IMR-90 (cell line): Measurements from ENCODE around the gene SLC52A1. TPM values are rescaled to one million over a fixed set of nuclear protein-coding genes. Genes with fewer than 3 reads are reported as not detected.
A peak's percentile ranks its signal among the peaks of the same experiment; 100 is the strongest.

Experiments
- ATAC-seq: fragments of 200-7000 bp; cut with Tn5 transposase; 2 replicates; pipeline ENCODE4 v1.9.1; 2020; ENCODE audit warnings: low read depth, mild to moderate bottlenecking, moderate library complexity
- BruUV-seq: library from RNA; stranded (reverse); fragments of 400-500 nt; replicated peaks from 2 replicates; lab custom pipeline; 2021; lab: Mats Ljungman, UMichigan
- CTCF ChIA-PET: fragments of 300-600 bp; formaldehyde crosslinking; extraction: SDS; loops from one replicate; lab custom pipeline; 2021; ENCODE audit warnings: antibody characterized with exemption; lab: Yijun Ruan, JAX
- POLR2A ChIA-PET: fragments of 300-600 bp; sonication (Branson Sonifier 250); formaldehyde crosslinking; loops from one replicate; lab custom pipeline; 2022; ENCODE audit warnings: antibody characterized with exemption; ENCODE audit not compliant: unreplicated experiment; lab: Charles Lee
- DNase-seq: peaks from one replicate; pipeline ENCODE4 v3.0.0; 2013
- H2AFZ ChIP-seq: replicated peaks from 2 replicates; pipeline ENCODE3; 2013; ENCODE audit warnings: low read length, mild to moderate bottlenecking; ENCODE audit not compliant: poor library complexity
- H2AK5ac ChIP-seq: 2 replicates; pipeline ENCODE4 v1.6.1; 2013; ENCODE audit warnings: low read depth, low read length, inconsistent platforms
- H2AK9ac ChIP-seq: replicated peaks from 2 replicates; pipeline ENCODE3; 2013; ENCODE audit warnings: mild to moderate bottlenecking, low read depth, low read length, moderate library complexity; ENCODE audit not compliant: poor library complexity
- H2BK120ac ChIP-seq: 2 replicates; pipeline ENCODE4 v1.6.1; 2013; ENCODE audit warnings: low read depth, low read length, inconsistent platforms
- H2BK15ac ChIP-seq: 3 replicates; pipeline ENCODE4 v1.6.1; 2013; ENCODE audit warnings: low read depth, low read length, inconsistent platforms
- H2BK20ac ChIP-seq: 2 replicates; pipeline ENCODE4 v1.6.1; 2013; ENCODE audit warnings: low read depth, mild to moderate bottlenecking, inconsistent platforms, low read length, moderate library complexity
- H2BK5ac ChIP-seq: 2 replicates; pipeline ENCODE4 v1.6.1; 2013; ENCODE audit warnings: mild to moderate bottlenecking, low read depth, low read length, inconsistent platforms; ENCODE audit not compliant: poor library complexity, severe bottlenecking
- H3K14ac ChIP-seq: replicated peaks from 2 replicates; pipeline ENCODE4 v1.6.1; 2013; ENCODE audit warnings: low read depth, low read length, inconsistent platforms
- H3K18ac ChIP-seq: 2 replicates; pipeline ENCODE4 v1.6.1; 2013; ENCODE audit warnings: low read depth, low read length, control low read depth
- H3K23ac ChIP-seq: 2 replicates; pipeline ENCODE4 v1.6.1; 2013; ENCODE audit warnings: low read depth, low read length, inconsistent platforms
- H3K27ac ChIP-seq: 2 replicates; pipeline ENCODE4 v1.5.1; 2013; ENCODE audit warnings: mild to moderate bottlenecking, control low read depth, low read length; ENCODE audit not compliant: insufficient read depth
- H3K27me3 ChIP-seq: 2 replicates; pipeline ENCODE4 v1.6.1; 2013; ENCODE audit warnings: low read length; ENCODE audit not compliant: control insufficient read depth, insufficient read depth
- H3K36me3 ChIP-seq: 2 replicates; pipeline ENCODE4 v1.6.1; 2013; ENCODE audit warnings: low read length, mixed read lengths; ENCODE audit not compliant: control insufficient read depth, insufficient read depth
- H3K4ac ChIP-seq: 2 replicates; pipeline ENCODE4 v1.6.1; 2013; ENCODE audit warnings: low read depth, low read length, inconsistent platforms
- H3K4me1 ChIP-seq: 2 replicates; pipeline ENCODE4 v1.6.1; 2013; ENCODE audit warnings: low read length, mixed read lengths; ENCODE audit not compliant: control insufficient read depth, insufficient read depth
- H3K4me2 ChIP-seq: 2 replicates; pipeline ENCODE4 v1.6.1; 2013; ENCODE audit warnings: low read depth, mild to moderate bottlenecking, control low read depth, low read length, moderate library complexity
- H3K4me3 ChIP-seq: 2 replicates; pipeline ENCODE4 v1.5.1; 2013; ENCODE audit warnings: low read depth, mild to moderate bottlenecking, control low read depth, low read length, moderate library complexity; ENCODE audit not compliant: insufficient read depth
- H3K56ac ChIP-seq: 2 replicates; pipeline ENCODE4 v1.6.1; 2013; ENCODE audit warnings: low read length, inconsistent platforms; ENCODE audit not compliant: insufficient read depth; ENCODE audit errors: extremely low read depth
- H3K79me1 ChIP-seq, 2 experiments: 2 replicates each; pipeline ENCODE4 v1.6.1; 2013; ENCODE audit warnings: low read length in 2 of 2, inconsistent platforms in 1 of 2, low read depth in 1 of 2
- H3K9ac ChIP-seq: 2 replicates; pipeline ENCODE4 v1.6.1; 2013; ENCODE audit warnings: low read depth, low read length, control low read depth
- H3K9me1 ChIP-seq: 2 replicates; pipeline ENCODE4 v1.6.1; 2013; ENCODE audit warnings: low read length, inconsistent platforms; ENCODE audit not compliant: insufficient read depth
- H3K9me3 ChIP-seq: 2 replicates; pipeline ENCODE4 v1.6.1; 2013; ENCODE audit warnings: low read length; ENCODE audit not compliant: control insufficient read depth, insufficient read depth
- H4K20me1 ChIP-seq: 2 replicates; pipeline ENCODE4 v1.6.1; 2013; ENCODE audit warnings: low read length, inconsistent platforms; ENCODE audit not compliant: insufficient read depth
- H4K5ac ChIP-seq: 2 replicates; pipeline ENCODE4 v1.6.1; 2013; ENCODE audit warnings: mild to moderate bottlenecking, low read depth, low read length, control low read depth
- H4K8ac ChIP-seq, 2 experiments: 2 replicates each; pipeline ENCODE4 v1.6.1; 2013; ENCODE audit warnings: low read depth in 2 of 2, low read length in 2 of 2, control low read depth in 1 of 2, inconsistent platforms in 1 of 2
- H4K91ac ChIP-seq: 2 replicates; pipeline ENCODE4 v1.6.1; 2013; ENCODE audit warnings: low read depth, low read length, inconsistent platforms; ENCODE audit not compliant: insufficient read depth
- BHLHE40 ChIP-seq: fragments of 150-350 bp; IDR thresholded peaks from 2 replicates; pipeline ENCODE4 v1.6.1; 2016; ENCODE audit warnings: mild to moderate bottlenecking, low read depth, low read length
- CHD1 ChIP-seq: IDR thresholded peaks from 2 replicates; pipeline ENCODE4 v1.6.1; 2012; ENCODE audit warnings: low read depth, low read length, improper control_type of control experiment
- FOS ChIP-seq: fragments of 150-350 bp; IDR thresholded peaks from 2 replicates; pipeline ENCODE4 v1.6.1; 2016; ENCODE audit warnings: low read depth, low read length
- MAZ ChIP-seq: IDR thresholded peaks from 2 replicates; pipeline ENCODE4 v1.6.1; 2012; ENCODE audit warnings: low read depth, mild to moderate bottlenecking, low read length, improper control_type of control experiment, moderate library complexity, borderline replicate concordance
- MXI1 ChIP-seq: IDR thresholded peaks from 2 replicates; pipeline ENCODE4 v1.6.1; 2012; ENCODE audit warnings: low read depth, mild to moderate bottlenecking, low read length, moderate library complexity, borderline replicate concordance
- RCOR1 ChIP-seq: IDR thresholded peaks from 2 replicates; pipeline ENCODE4 v1.6.1; 2012; ENCODE audit warnings: mild to moderate bottlenecking, low read length, improper control_type of control experiment; ENCODE audit not compliant: insufficient replicate concordance
- WGBS, 2 experiments: methylation state at CpG; one replicate each; pipeline versions ENCODE4 v1.1.5 to v1.1.7; 2013; ENCODE audit warnings: missing lambda C conversion rate in 2 of 2; ENCODE audit not compliant: insufficient read length in 1 of 2; ENCODE audit errors: extremely low coverage in 2 of 2; 5-methylcytosine and 5-hydroxymethylcytosine counted together
- dilution Hi-C: fragments of 300-500 bp; cut with HindIII; formaldehyde crosslinking; loops from one replicate; pipeline ENCODE4 v1.14.3; 2018; ENCODE audit warnings: low sequenced_read_pairs; ENCODE audit not compliant: unreplicated experiment
- in situ Hi-C: fragments of 300-500 bp; cut with MboI; formaldehyde crosslinking; loops from 3 replicates; pipeline ENCODE4 v1.14.3; 2019; ENCODE audit warnings: low sequenced_read_pairs, inconsistent platforms, mixed read lengths
- intact Hi-C: fragments of 100-400 bp; cut with micrococcal nuclease; formaldehyde crosslinking; loops from 2 replicates; pipeline ENCODE4 v1.10.0; 2022
- polyA plus RNA-seq, 3 experiments: library from polyadenylated mRNA; depleted of rRNA; stranded (reverse); fragments of >200 nt; gene quantifications; 2 replicates each; pipeline ENCODE4 v1.2.3, GENCODE V29; 2012; ENCODE audit warnings: low replicate concordance in 1 of 3
- total RNA-seq: library from RNA; depleted of rRNA; stranded (reverse); fragments of >200 nt; gene quantifications from 2 replicates; pipeline ENCODE4 v1.2.3, GENCODE V29; 2012
- TF ChIP-seq, protein P1 (sequence below): fragments of 150-350 bp; IDR thresholded peaks from 2 replicates; pipeline ENCODE4 v1.6.1; 2016; ENCODE audit warnings: low read depth, mild to moderate bottlenecking, low read length, moderate library complexity, borderline replicate concordance

Gene SLC52A1
- total and polyA plus RNA-seq, 2 of the 4 experiments (the other 2 are of a cell fraction) = not detected

DNA sequence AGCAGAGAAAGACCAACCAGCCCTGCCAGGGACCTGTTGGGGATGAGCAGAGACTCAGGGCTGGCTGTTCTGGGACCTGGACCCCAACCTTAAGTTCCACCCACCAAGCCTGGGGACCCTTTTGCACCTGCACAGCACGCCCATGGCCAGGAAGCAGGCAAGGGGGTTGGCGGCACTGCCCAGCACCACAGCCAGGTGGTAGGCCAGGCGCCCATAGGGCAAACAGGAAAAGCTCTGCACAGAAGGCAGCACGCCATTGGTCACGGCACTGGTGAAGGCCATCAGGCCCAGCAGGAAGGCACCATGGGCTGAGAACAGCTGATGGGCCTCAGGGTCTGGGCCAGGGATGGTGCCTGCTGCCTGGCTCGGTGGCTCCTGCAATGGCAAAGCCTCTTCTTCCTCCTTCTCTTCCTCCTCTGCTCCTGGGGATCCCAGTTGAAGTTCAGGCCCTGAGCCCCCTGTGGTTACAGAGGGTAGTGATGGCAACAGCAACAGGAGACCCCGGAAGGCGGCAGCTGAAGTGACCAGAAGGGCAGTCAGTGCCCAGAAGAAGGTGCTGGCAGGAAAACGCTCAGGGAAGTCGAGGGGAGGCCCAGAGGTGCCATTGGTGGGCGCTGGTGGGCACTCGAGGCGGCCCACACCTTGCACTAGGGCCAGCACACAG is 1.7 kb downstream of the SLC52A1 start:
- Histone ChIP-seq H2AFZ (peak overlapping the region; percentile 33), H3K4ac (no peak overlapping the region), H3K9me3 (no peaks in the 10 kb centered on the region), H3K4me3 (no peak overlapping the region), H4K91ac (no peak overlapping the region), H2BK5ac (no peak overlapping the region), H3K4me2 (no peak overlapping the region), H3K27ac (no peak overlapping the region), H3K9ac (no peak overlapping the region), H3K56ac (no peak overlapping the region), H4K5ac (no peak overlapping the region), H2BK15ac (no peak overlapping the region), H3K27me3 (peaks cover 8% of the 10 kb centered on the region), H3K18ac (no peak overlapping the region), H4K20me1 (no peaks in the 10 kb centered on the region), H3K4me1 (no peaks in the 10 kb centered on the region), H2BK20ac (no peak overlapping the region), H3K36me3 (no peaks in the 10 kb centered on the region), H3K79me1 (no peaks in the 10 kb centered on the region), H3K14ac (no peak overlapping the region), H2AK5ac (no peak overlapping the region), H4K8ac (no peak overlapping the region), H3K23ac (no peak overlapping the region), H2BK120ac (no peak overlapping the region), H2AK9ac (peak overlapping the region; percentile 65), H3K9me1 (no peaks in the 10 kb centered on the region; the same call in 1 of the 2 replicates)
- CTCF ChIA-PET = no interaction called here
- POLR2A ChIA-PET = no interaction called here
- dilution Hi-C loops (no loop called here), in situ Hi-C loops (no loop called here), intact Hi-C loops (no loop called here)
- no peak for ATAC-seq
- BruUV-seq = no TSS peak
- DNase-seq = no peak
- WGBS, 2 experiments = 88% methylated on average over 10 of the region's 13 CpGs; no CpG with 5 or more reads in 1 of the 2 experiments
- TF ChIP-seq BHLHE40 (no peak), MAZ (no peak), CHD1 (no peak), FOS (no peak), MXI1 (no peak), RCOR1 (no peak)
- TF ChIP-seq, protein P1, sequence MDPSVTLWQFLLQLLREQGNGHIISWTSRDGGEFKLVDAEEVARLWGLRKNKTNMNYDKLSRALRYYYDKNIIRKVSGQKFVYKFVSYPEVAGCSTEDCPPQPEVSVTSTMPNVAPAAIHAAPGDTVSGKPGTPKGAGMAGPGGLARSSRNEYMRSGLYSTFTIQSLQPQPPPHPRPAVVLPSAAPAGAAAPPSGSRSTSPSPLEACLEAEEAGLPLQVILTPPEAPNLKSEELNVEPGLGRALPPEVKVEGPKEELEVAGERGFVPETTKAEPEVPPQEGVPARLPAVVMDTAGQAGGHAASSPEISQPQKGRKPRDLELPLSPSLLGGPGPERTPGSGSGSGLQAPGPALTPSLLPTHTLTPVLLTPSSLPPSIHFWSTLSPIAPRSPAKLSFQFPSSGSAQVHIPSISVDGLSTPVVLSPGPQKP = no peak
